Upper lobe of left lung (tissue), 4 donors: Measurements from ENCODE around the gene TTC28.

Experiments
- POLR2AphosphoS5 ChIP-seq, 2 donors: sonication (generic); formaldehyde crosslinking; IDR thresholded peaks; one replicate each; pipeline ENCODE4 v1.5.1; 2017; ENCODE audit warnings: antibody characterized with exemption in 2 of 2
- TF ChIP-seq, protein P1 (sequence below), 6 experiments: fragments of 450-650 bp in 4 of 6; fragments of 200-600 bp in 2 of 6; sonication (generic) in 2 of 6; IDR thresholded peaks; one replicate each; pipeline ENCODE4 v1.5.1; 2016 to 2019; ENCODE audit warnings: antibody characterized with exemption in 6 of 6

DNA sequence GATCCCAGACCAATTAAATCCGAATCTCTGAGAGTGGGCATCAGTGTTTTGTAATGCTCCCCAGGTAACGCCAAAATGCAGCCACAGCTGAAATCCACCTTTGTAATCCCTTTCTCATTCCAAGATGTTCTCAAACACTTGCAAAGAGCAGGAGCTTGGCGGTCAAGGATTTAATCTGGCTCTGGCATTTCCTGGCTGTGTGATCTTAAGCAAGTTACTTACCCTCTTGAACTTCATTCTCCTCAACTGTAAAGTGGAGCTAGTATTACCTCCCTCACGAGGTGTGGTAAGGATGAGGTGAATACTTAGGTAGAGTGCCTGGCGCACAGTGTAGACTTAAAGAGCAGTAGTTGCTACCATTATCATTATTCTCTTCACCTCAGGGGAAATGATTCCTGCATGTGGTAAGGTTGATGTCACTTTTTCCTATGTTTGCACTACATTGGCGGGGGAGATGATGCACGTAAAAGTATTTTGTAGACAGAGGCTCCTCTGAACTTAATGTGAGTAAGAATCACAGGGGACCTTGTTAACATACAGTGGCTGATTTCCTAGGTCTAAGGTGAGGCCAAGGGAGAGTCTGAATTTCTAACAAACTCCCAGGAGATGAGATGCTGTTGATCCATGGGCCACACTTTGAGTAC is 550.2 kb downstream of the TTC28 start:
- TF ChIP-seq, protein P1, sequence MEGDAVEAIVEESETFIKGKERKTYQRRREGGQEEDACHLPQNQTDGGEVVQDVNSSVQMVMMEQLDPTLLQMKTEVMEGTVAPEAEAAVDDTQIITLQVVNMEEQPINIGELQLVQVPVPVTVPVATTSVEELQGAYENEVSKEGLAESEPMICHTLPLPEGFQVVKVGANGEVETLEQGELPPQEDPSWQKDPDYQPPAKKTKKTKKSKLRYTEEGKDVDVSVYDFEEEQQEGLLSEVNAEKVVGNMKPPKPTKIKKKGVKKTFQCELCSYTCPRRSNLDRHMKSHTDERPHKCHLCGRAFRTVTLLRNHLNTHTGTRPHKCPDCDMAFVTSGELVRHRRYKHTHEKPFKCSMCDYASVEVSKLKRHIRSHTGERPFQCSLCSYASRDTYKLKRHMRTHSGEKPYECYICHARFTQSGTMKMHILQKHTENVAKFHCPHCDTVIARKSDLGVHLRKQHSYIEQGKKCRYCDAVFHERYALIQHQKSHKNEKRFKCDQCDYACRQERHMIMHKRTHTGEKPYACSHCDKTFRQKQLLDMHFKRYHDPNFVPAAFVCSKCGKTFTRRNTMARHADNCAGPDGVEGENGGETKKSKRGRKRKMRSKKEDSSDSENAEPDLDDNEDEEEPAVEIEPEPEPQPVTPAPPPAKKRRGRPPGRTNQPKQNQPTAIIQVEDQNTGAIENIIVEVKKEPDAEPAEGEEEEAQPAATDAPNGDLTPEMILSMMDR (IDR thresholded peaks at IDR 0.05): no peak
- TF ChIP-seq POLR2AphosphoS5 (IDR thresholded peaks at IDR 0.05): no peak
